Activated B cell treated with CpG ODN at 0.5 μM for 24 hours (primary cell): ENCODE measurements around the gene DEPDC5. TPM values are rescaled to one million over a fixed set of nuclear protein-coding genes. Genes with fewer than 3 reads are reported as not detected.

Source experiments
- ATAC-seq: fragments of 200-7000 bp; cut with Tn5 transposase; one replicate; pipeline ENCODE4 v1.10.0; 2021; ENCODE audit warnings: low read depth, mild to moderate bottlenecking, moderate library complexity
- CTCF ChIA-PET: fragments of 350-600 bp; sonication (Branson Sonifier 250); formaldehyde crosslinking; loops from one replicate; lab custom pipeline; 2021; ENCODE audit warnings: antibody characterized with exemption; lab: Charles Lee
- POLR2A ChIA-PET: fragments of 350-600 bp; sonication (Branson Sonifier 250); formaldehyde crosslinking; loops from one replicate; lab custom pipeline; 2021; ENCODE audit warnings: antibody characterized with exemption; lab: Charles Lee
- DNase-seq: peaks from one replicate; pipeline ENCODE4 v3.0.0; 2022
- H3K27ac Mint-ChIP-seq: one replicate; pipeline ENCODE4 v1.8.0; 2020; ENCODE audit warnings: mixed read lengths
- H3K27me3 Mint-ChIP-seq: one replicate; pipeline ENCODE4 v1.8.0; 2021; ENCODE audit warnings: mixed read lengths
- H3K36me3 Mint-ChIP-seq: one replicate; pipeline ENCODE4 v1.8.0; 2021; ENCODE audit warnings: low read depth, mixed read lengths
- H3K4me1 Mint-ChIP-seq: one replicate; pipeline ENCODE4 v1.8.0; 2021; ENCODE audit warnings: mixed read lengths
- H3K4me3 Mint-ChIP-seq: one replicate; pipeline ENCODE4 v1.8.0; 2020; ENCODE audit warnings: mild to moderate bottlenecking, mixed read lengths
- H3K9me3 Mint-ChIP-seq: one replicate; pipeline ENCODE4 v1.8.0; 2020; ENCODE audit warnings: mixed read lengths
- CTCF ChIP-seq: fragments of 200-600 bp; IDR thresholded peaks from one replicate; pipeline ENCODE4 v1.8.0; 2022; ENCODE audit warnings: antibody characterized with exemption, mild to moderate bottlenecking
- intact Hi-C: fragments of 100-400 bp; cut with micrococcal nuclease; formaldehyde crosslinking; loops from one replicate; pipeline ENCODE4 v1.15.1; 2024
- total RNA-seq: library from RNA; stranded (reverse); gene quantifications from 2 replicates; pipeline ENCODE4 v1.2.3, GENCODE V29; 2022

Gene DEPDC5
- total RNA-seq, 1 donor from 2014 or later: 79.1 TPM

- Mint-ChIP-seq H3K4me1 (peaks cover 3% of the 10 kb centered on the region), H3K4me3 (no peak overlapping the region), H3K27me3 (no peaks in the 10 kb centered on the region), H3K9me3 (no peaks in the 10 kb centered on the region), H3K27ac (no peak overlapping the region), H3K36me3 (peaks cover 70% of the 10 kb centered on the region)
- ChIA-PET POLR2A (no interaction called here), CTCF (no interaction called here)
- DNase-seq (no peak), ATAC-seq (no peak)
- intact Hi-C loops: no loop called here
- TF ChIP-seq CTCF: no peak
These were observed 122.5 kb downstream of the DEPDC5 start for GRCh38 chr22:31876156-31876920.

GRCh38 chr22:31879585-31879984, 125.8 kb downstream of the DEPDC5 start:
- no peaks in the 10 kb centered on the region for H3K9me3 Mint-ChIP-seq
- ATAC-seq (no peak), DNase-seq (no peak)
- H3K27ac Mint-ChIP-seq: no peak overlapping the region
- TF ChIP-seq CTCF: no peak
- ChIA-PET POLR2A (no interaction called here), CTCF (interaction anchor here (0.5 kb wide), 1 partner anchor 387 kb away, joined by 3 read pairs; no protein-coding TSS in a partner anchor)
- H3K36me3 Mint-ChIP-seq: peaks cover 71% of the 10 kb centered on the region
- H3K4me3 Mint-ChIP-seq: no peak overlapping the region
- H3K4me1 Mint-ChIP-seq: no peaks in the 10 kb centered on the region
- no peaks in the 10 kb centered on the region for H3K27me3 Mint-ChIP-seq
- intact Hi-C loops: no loop called here

- no peak overlapping the region for H3K4me3 Mint-ChIP-seq
- CTCF ChIA-PET: no interaction called here
- H3K4me1 Mint-ChIP-seq: no peaks in the 10 kb centered on the region
- no peak for ATAC-seq
- no peak for TF ChIP-seq CTCF
- H3K9me3 Mint-ChIP-seq: no peaks in the 10 kb centered on the region
- H3K27me3 Mint-ChIP-seq: no peaks in the 10 kb centered on the region
- intact Hi-C loops: no loop called here
- POLR2A ChIA-PET: no interaction called here
- no peak overlapping the region for H3K27ac Mint-ChIP-seq
- peaks cover 71% of the 10 kb centered on the region for H3K36me3 Mint-ChIP-seq
- DNase-seq: no peak
These were observed 127.4 kb downstream of the DEPDC5 start for GRCh38 chr22:31881200-31881599.

- no peaks in the 10 kb centered on the region for H3K4me1 Mint-ChIP-seq
- ChIA-PET POLR2A (no interaction called here), CTCF (no interaction called here)
- DNase-seq: no peak
- ATAC-seq: no peak
- H3K4me3 Mint-ChIP-seq: no peak overlapping the region
- no peak overlapping the region for H3K27ac Mint-ChIP-seq
- H3K27me3 Mint-ChIP-seq: no peaks in the 10 kb centered on the region
- TF ChIP-seq CTCF: no peak
- no peaks in the 10 kb centered on the region for H3K9me3 Mint-ChIP-seq
- peaks cover 69% of the 10 kb centered on the region for H3K36me3 Mint-ChIP-seq
- intact Hi-C loops: no loop called here
These were observed 128.0 kb downstream of the DEPDC5 start for GRCh38 chr22:31881865-31882264.

GRCh38 chr22:31882971-31883370, 129.2 kb downstream of the DEPDC5 start:
- Mint-ChIP-seq H3K27ac (no peak overlapping the region), H3K9me3 (no peaks in the 10 kb centered on the region), H3K27me3 (no peaks in the 10 kb centered on the region), H3K4me1 (no peaks in the 10 kb centered on the region), H3K4me3 (no peak overlapping the region), H3K36me3 (peaks cover 77% of the 10 kb centered on the region)
- no peak for DNase-seq
- ATAC-seq: no peak
- no peak for TF ChIP-seq CTCF
- ChIA-PET CTCF (no interaction called here), POLR2A (no interaction called here)
- intact Hi-C loops: no loop called here
